ENCODE data around the gene WIPF2. TPM values are rescaled to one million over a fixed set of nuclear protein-coding genes. Genes with fewer than 3 reads are reported as not detected.
A peak's percentile ranks its signal among the peaks of the same experiment; 100 is the strongest.

The WIPF2 gene
- total RNA-seq, 1 experiment from 2014 or later: 23.0 TPM

GRCh38 chr17:40178021-40178601 is 41.0 kb upstream of the WIPF2 start:
- Mint-ChIP-seq H3K27me3 (ENCODE audit: low read depth) (no peaks in the 10 kb centered on the region), H3K4me1 (peaks cover 20% of the 10 kb centered on the region), H3K9me3 (no peaks in the 10 kb centered on the region), H3K27ac (no peak overlapping the region), H3K4me3 (peak overlapping the region; percentile 65), H3K36me3 (peaks cover 10% of the 10 kb centered on the region)
- DNase-seq (ENCODE audit: low spot score): peak; percentile 69
- ChIA-PET CTCF (interaction anchor here (0.5 to 7.4 kb wide), 11 partner anchors 10 to 184 kb away, joined by 3 to 75 read pairs (median 3); partner anchors contain the start of genes NR1D1 and WIPF2), POLR2A (interaction anchor here (0.9 to 1.4 kb wide), 3 partner anchors 13 to 65 kb away, joined by 3 read pairs; no protein-coding TSS in a partner anchor)
- ATAC-seq: peak; percentile 60
- TF ChIP-seq TP53 (CRISPR knock-in tag; IDR thresholded peaks at IDR 0.05) (no peak), SP1 (CRISPR knock-in tag; conservative IDR thresholded peaks at IDR 0.05) (0 out of 2 replicates have a peak, but pooled peaks have one; percentile 27), MAX (CRISPR knock-in tag; IDR thresholded peaks at IDR 0.05) (no peak), ATF1 (CRISPR knock-in tag; IDR thresholded peaks at IDR 0.05) (no peak), MXD4 (CRISPR knock-in tag; IDR thresholded peaks at IDR 0.05; ENCODE audit: borderline replicate concordance) (no peak), ZNF263 (CRISPR knock-in tag; IDR thresholded peaks at IDR 0.05; ENCODE audit: low read depth) (no peak), CREB1 (CRISPR knock-in tag; IDR thresholded peaks at IDR 0.05) (no peak), ATF3 (CRISPR knock-in tag; conservative IDR thresholded peaks at IDR 0.05) (no peak), ZNF423 (CRISPR knock-in tag; IDR thresholded peaks at IDR 0.05) (peak; percentile 67; the same call in 1 of the 2 replicates), FOXP4 (CRISPR knock-in tag; IDR thresholded peaks at IDR 0.05) (no peak), ZBTB43 (CRISPR knock-in tag; IDR thresholded peaks at IDR 0.05) (0 out of 2 replicates have a peak, but pooled peaks have one; percentile 53), HMGXB4 (CRISPR knock-in tag; IDR thresholded peaks at IDR 0.05) (peak; percentile 69), NFATC4 (CRISPR knock-in tag; IDR thresholded peaks at IDR 0.05) (no peak)

- no peak for DNase-seq (ENCODE audit: low spot score)
- Mint-ChIP-seq H3K36me3 (0 out of 2 replicates have a peak, but pooled peaks cover 5% of the 10 kb centered on the region), H3K27ac (no peak overlapping the region), H3K27me3 (ENCODE audit: low read depth) (no peaks in the 10 kb centered on the region), H3K4me1 (peaks cover 20% of the 10 kb centered on the region), H3K4me3 (peak overlapping the region; percentile 65), H3K9me3 (no peaks in the 10 kb centered on the region)
- CTCF ChIA-PET: interaction anchor here (1.0 to 7.4 kb wide), 7 partner anchors 10 to 144 kb away, joined by 3 to 75 read pairs (median 9); partner anchors contain the start of genes NR1D1 and WIPF2
- ATAC-seq: no peak
- POLR2A ChIA-PET: interaction anchor here (1.2 to 1.4 kb wide), 2 partner anchors 13 to 66 kb away, joined by 3 read pairs; no protein-coding TSS in a partner anchor
- TF ChIP-seq ERG (CRISPR knock-in tag; IDR thresholded peaks at IDR 0.05) (no peak), ETV6 (CRISPR knock-in tag; IDR thresholded peaks at IDR 0.05) (no peak), FOXJ3 (CRISPR knock-in tag; IDR thresholded peaks at IDR 0.05; ENCODE audit: borderline replicate concordance) (no peak), E2F4 (CRISPR knock-in tag; IDR thresholded peaks at IDR 0.05; ENCODE audit: borderline replicate concordance, low read depth) (no peak), FOXP1 (CRISPR knock-in tag; IDR thresholded peaks at IDR 0.05; ENCODE audit: borderline replicate concordance) (no peak), ZNF121 (CRISPR knock-in tag; IDR thresholded peaks at IDR 0.05) (no peak), RELA (CRISPR knock-in tag; IDR thresholded peaks at IDR 0.05; ENCODE audit: borderline replicate concordance) (no peak), ELF4 (CRISPR knock-in tag; IDR thresholded peaks at IDR 0.05; ENCODE audit: low read depth) (no peak), AFF4 (CRISPR knock-in tag; IDR thresholded peaks at IDR 0.05; ENCODE audit: borderline replicate concordance) (no peak)
These were observed 40.4 kb upstream of the WIPF2 start for GRCh38 chr17:40178660-40179059.

Measured in WTC11 (cell line).